DMS53 treated with DMSO at 0.1 percent for 48 hours (cell line): ENCODE measurements around the gene FUT2.
A peak's percentile ranks its signal among the peaks of the same experiment; 100 is the strongest.
"Not testable (repeated sequence)": the region's sequence is repeated elsewhere in the genome, so short reads cannot be mapped to it uniquely, and the experiment has no call there.

Experiments used
- DNase-seq: peaks from one replicate; lab custom pipeline; 2025; ENCODE audit not compliant: unreplicated experiment; lab: John Stamatoyannopoulos, UW

FUT2 gene

DNA sequence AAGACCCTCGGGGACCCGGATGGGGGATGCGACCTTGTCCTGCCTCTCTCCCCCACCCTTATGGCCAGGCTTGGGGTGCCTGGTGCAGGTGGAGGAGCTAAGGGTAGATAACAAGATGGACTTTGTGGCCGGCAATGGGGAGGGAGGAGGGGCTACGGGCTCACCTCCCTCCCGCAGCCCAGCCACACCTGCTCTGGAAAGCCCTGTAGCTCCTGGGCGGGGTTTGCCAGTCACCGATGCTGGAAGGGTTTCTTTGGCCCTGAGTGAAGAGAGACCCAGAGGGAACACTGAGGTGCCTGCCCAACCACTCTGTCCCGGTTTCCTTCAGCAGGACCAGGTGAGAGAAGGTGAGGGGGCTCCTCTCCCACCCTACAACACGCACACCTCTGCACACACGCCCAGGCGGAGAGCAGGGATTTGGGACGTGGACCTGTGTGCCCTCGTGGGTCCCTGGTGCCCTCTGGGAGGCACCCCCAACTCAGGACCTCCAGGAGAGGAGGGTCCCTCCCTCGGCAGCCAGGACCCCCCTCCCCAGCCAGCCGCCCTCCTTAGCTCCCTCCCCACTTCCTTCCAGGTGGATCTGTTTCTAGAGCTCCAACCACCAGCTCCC is at the start of gene FUT2:
FUT2 (plus strand) TSS at position 229 of the 610 bp plus-strand sequence. CDS start 6,986 bp downstream, outside the sequence.
- peak; percentile 64 for DNase-seq

DNA sequence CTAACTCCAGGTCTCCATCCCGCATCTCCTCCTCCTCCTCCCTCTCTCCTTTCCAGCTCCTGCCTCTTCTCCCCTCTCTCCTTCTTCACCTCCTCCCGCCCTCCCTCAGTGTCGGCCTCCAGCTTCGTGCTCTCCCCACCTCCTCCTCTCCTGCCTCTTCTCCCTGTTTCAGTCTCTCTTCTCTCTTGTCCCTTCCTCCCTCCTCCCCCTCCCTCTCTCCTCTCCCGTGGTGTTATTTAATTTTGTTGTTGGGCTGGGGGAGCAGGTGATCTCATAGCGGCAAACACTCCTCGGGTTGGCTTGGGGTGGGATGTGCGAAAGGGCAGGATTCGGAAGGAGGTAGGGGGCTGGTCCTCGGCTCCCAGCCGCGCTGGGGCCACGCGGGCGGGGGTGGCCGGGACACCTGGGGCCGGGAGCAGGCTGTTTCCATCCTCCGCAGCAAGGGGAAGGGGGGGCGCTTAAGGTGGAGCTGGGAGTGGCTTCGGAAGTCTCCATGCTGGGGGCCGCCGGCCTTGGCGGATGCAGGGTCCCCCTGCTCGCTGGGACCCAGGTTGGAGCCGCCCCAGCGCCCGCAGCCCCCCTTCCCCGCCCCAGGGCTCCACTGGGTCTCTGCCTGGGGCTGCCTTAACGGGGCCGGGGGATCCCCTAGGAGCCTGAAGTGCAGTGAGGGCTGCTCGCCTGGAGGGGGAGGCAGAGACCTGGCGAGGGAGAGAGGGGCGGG is 49.6 kb upstream of the FUT2 start, which contains the start of gene CA11:
CA11 (minus strand) TSS at position 187 of the 721 bp plus-strand sequence. CDS start 555 bp downstream, outside the sequence.
- peak; percentile 81 for DNase-seq

DNA sequence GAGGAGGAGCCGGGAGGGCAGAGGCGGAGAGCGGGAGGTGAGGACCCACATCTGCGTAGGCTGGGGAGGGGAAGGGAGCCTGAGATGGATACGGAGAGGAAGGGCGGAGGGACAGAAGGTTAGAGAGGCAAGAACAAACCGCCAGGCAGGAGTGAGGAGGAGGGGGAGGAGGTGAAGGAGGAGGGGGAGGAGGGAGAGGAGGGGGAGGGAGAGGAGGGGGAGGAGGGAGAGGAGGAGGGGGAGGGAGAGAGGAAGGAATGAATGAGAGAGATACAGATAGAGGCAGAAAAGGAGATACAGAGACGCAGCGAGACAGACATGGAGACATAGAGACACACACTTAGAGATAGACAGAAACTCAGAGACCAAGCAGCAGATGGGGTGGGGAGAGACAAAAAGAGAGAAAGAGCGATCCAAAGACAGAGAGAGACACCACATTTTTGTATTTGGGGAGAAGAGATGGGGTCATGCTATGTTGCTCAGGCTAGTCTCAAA is 49.0 kb upstream of the FUT2 start:
- DNase-seq, result no peak

DNA sequence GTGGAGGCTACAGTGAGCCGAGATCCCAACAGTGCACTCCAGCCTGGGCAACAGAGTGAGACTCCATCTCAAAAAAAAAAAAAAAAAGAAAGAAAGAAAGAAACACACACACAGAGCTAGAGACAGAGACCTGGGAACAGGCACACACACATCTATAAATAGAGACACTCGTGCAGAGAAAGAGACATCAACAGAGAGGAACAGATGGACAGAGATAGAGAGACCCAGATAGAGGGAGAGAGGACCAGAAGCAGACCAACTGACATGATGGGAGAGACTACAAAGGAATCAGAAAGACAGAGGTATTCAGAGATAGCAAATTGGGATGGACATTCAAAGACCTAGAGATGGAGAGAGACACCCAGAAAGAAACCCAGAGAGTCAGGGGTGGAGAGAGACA is 47.6 kb upstream of the FUT2 start:
- no peak for DNase-seq

DNA sequence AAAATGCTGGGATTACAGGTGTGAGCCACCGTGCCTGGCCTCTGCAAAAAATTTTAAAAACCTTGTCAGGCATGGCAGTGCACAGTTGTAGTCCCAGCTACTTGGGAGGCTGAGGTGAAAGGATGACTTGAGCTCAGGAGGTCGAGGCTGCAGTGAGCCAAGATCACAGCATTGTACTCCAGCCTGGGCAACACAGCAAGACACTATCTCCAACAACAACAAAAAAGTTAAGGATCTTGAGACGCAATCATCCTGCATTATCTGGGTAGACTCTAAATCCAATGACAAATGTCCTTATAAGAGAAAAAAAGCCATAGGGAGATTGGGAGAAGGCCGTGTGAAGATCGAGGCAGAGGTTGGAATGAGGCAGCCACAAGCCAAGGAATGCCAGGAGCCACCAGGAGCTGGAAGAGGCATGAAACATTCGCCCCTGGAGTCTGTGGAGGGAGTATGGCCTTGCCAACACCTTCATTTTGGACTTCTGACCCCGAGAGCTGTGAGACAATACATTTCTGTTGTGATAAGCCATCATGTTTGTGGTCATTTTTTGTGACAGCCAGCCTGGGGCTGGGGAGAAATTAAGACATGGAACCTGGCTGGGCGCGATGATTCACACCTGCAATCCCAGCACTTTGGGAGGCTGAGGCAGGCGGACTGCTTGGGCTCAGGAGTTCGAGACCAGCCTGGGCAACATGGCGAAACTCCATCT is 44.6 kb upstream of the FUT2 start:
- DNase-seq, result no peak

DNA sequence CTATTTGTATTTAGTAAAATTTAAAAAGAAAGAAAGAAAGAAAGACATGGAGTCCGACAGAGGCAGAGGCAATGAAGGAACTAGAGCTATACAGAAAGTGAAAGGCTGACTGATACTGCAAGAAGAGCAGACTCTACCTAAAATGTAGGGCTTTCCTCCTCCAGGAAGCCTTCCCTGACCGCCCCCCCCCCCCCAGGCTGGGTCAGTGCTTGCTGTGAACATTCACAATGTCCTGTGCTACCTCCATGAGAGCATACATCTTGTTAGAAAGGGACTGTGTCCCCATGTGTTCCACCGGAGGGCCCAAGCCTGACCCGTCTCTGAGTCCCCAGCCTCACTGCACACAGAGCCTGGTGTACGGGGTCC is 44.1 kb upstream of the FUT2 start:
- no peak for DNase-seq

DNA sequence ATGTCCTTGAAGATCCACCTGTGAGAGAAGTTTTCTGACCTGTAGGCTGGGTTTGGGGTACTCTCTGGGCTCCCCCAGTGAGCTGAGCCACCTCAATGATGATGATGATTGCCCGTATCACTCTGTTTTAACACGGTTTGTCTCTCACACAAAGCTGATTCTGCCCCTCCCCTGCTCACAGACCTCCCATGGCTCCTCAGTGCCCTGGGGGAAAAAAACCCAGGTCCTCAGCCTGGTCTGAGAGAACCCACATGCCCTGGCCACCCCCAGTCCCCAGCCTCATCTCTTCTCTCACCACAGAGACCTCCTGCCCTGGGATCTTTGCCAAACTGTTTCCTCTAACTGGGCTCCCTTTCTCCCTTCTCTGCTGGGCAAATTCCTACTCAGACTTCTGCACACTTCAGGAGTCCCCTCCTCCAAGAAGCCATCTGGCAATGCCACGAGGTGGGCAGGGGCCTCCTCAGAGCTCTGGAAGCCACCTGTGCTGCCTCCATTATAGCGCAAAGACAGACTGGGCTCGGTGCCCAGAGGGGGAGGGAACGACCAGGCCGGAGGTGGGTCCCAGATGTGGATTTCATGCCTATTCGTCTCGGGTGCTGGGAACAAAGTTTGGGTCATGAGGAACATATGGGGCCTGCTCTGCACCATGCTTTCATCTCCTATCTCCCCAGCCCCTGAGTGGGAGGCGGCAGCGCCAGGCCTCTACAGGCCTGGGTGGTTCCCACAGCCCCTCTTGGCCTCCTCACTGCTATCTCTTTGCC is 41.3 kb upstream of the FUT2 start:
- no peak for DNase-seq

DNA sequence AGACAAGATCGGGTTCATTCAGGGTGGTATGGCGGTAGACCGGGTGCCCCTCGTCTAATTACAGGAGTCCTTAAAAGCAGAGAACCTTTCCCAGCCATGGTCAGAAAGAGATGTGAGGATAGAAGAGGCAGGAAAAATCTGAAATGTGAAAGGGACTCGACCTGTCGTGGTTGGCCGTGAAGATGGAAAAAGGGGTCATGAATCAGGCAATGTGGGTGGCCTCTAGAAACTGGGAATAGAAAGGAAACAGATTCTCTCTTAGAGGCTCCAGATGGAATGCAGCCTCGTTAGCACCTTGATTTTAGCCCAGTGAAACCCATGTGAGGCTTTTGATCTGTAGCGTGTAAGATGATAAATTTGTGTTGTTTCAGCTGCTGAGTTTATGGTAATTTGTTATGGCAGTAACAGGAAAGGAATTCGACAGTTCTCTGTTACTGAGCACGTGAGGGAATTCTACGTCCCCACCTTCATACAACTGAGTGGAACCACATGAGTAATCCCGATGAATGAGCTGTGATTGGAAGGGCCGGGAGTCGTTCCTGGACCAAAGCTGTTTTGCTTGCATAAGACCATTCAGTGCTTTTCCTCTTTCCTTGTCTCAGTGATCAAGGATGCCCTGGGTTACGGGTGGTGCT is 38.8 kb upstream of the FUT2 start:
- DNase-seq, result no peak

DNA sequence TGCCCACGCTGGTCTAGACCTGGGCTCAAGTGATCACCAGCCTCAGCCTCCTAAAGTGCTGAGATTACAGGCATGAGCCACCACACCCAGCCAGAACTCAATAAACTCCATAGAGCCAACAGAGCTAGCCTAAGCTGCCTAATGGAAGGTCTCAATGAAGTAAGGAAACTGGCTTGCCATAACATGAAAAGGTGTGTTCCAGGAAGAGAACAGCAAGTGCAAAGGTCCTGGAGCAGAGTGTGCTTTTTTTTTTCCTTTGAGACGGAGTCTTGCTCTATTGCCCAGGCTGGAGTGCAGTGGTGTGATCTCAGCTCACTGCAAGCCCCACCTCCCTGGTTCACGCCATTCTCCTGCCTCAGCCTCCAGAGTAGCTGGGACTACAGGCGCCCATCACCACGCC is 37.9 kb upstream of the FUT2 start:
- not testable (repeated sequence) for DNase-seq

DNA sequence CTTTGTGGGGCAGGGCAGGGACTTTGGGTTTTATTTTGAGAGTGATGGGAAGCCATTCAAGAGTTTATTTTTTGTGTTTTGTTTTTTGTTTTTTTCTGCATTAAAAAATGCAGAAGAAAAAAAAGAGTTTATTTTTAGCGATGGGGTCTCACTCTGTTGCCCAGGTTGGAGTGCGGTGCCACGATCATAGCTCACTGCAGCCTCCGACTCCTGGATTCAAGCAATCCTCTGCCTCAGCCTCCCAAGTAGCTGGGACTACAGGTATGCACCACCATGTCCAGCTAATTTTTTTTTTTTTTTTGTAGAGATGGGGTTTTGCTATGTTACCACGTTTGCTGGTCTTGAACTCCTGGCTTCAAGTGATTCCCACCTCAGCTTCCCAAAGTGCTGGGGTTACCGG is 37.3 kb upstream of the FUT2 start:
- DNase-seq, result no peak

DNA sequence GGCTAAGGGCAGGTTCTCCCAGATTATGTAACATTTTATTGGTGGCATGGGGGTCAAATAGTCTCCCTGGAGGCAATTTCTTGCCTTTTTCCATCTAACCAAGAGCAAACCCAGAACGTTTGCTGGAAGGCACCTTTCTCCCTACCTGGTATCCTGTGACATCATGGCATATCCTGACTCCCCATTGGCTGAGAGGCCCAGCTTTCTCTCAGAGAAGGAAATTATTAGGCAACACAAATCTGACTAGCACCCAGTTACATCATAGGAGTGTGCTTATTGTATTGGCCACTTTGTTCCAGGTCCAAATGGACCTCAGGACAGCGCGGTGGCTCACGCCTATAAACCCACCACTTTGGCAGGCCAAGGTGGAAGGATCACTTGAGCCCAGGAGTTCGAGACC is 36.0 kb upstream of the FUT2 start:
- DNase-seq, result no peak

DNA sequence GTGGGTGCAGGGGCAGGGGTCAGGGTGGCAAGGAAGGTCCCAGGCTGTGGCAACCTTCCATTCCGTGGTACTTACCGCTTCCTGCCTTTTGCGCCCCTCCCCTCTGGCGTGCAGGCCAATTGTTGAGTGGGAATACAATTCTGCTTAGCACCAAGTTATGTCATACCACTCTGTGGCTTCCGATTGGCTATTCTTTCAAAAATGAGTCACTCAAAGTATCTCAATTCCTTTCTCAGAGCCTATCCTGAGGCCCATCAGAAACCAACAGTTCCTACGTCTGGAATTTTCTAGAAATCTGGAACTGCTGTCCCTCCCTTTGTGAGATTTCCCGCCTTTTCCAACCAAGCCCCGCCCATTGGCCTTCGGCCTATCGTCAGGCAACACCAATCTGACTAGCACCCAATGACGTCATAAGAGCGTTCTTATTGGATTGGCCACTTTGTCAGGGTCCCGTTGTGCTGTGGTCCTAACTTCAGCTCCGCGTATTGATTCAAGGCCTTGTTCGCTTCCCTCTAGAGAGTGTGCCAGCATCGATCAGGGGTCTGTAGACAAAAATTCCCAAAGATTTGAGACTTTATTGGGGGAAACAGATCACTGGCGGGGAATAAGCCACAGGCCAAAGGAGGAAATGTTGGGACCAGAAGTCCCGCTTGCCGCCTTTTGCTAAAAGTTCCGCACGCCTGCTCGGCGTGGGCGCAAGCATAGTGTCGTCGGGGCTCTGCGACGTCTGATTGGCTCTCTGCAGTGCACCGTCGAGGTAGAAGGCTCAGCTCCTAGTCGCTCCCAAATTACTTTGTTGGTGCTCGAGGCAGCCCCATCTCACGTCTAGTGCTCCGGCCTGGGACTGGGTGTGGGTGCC is 34.7 kb upstream of the FUT2 start:
- peak; percentile 90 for DNase-seq

DNA sequence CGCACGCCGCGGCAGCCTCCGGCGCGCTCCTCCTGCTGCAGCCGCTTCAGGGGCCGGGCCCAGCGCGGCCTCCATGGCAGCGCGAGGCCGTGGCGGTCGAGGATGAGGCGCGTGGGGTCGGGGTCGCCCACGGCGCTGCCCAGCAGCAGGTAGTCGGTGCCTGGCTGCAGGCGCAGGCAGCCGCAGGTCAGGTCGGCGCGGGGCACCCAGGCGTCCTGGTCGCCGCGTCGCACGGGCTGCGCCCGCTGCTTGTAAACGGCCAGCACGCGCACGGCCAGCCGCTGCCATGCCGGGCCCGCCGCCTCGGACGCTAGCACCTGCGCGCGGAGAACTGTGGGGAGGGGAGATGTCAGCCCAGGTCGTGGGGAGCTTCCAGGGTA is 34.1 kb upstream of the FUT2 start:
- DNase-seq, result no peak

DNA sequence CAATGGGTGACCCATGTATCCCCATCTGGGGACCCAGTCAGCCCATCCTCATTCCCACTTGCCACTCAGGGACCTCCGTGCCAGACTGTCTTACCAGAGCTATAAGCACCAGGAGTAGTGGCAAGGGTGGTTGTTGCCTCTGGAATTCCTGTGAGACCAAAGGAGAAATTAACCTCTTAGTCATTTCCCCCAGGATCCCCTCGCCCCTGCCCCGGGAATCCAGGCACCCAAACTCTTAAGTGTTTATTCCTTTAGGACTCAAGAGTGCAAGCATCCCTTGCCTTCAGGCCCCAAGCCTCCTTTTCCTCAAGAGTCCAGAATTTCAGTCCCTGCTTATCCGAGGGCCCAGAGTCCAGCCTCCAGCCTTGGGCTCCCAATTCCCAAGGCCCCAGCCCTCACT is 32.1 kb upstream of the FUT2 start:
- DNase-seq, result no peak

DNA sequence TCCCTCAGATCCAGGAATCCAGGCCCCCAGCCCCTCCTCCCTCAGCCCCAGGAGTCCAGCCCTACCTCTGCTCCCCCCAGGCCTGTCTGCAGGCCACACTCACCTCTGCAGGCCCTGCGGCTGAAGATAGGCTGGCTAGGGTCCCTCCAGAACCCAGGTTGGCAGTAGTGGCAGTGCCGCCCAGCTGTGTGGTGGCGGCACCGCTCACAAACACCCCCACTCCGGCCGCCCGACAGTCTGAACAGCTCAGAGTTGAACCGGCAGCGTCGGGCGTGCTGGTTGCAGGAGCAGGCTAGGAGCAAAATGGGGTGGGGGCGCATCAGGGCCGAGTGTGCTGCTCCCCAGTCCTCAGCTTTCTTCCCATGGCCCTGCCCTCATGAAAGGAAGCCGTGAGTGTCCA is 31.3 kb upstream of the FUT2 start:
- DNase-seq, result no peak

DNA sequence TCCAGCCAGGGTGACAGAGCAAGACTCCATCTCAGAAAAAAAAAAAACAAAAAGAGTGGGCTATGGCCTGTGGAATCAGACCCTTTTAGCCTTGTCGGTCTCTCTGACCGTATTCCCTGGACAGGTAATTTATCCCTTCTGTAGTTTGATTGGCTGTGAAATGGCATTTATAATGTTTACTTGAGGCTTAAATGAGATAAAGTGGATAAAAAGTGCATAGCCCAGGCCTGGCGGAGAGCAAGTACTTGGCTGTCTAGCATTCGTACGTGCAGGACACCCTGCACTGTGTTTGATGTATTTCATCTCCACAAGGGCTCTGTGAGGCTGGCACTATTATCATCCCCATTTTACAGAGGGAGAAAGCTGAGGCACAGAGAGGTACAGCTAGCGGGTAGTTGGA is 30.0 kb upstream of the FUT2 start:
- no peak for DNase-seq

DNA sequence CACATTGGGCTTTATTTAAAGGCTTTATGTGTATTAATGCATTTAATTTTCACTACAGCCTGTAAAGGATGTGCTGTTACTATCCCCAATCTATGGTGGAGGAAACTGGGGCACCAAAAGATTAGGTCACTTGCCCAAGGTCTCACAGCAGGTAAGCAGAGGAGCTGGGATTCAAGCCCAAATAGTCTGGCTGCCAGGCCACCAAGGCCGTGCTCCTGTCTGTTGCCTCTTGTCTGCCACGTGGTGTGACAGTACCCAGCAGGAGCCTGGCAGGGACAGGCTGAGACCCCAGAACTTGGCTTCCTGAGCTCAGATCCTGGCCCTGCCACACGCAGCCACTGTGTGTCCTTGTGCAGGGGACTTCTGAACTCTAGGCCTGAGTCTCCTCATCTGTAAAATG is 27.4 kb upstream of the FUT2 start:
- DNase-seq, result no peak

DNA sequence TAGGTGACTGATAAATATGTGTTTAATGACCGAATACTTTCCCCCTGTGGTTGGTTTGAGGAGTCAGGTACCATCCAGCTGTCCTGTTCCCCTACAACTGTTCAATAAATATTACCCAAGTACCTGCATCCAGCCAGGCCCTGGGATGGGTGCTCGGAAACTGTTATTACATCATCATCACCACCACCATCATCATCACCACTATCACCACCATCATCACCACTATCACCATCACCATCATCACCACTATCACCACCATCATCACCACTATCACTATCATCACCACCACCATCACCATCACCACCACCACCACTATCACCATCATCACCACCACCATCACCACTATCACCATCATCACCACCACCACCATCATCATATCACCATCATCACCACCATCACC is 27.0 kb upstream of the FUT2 start:
- no peak for DNase-seq

DNA sequence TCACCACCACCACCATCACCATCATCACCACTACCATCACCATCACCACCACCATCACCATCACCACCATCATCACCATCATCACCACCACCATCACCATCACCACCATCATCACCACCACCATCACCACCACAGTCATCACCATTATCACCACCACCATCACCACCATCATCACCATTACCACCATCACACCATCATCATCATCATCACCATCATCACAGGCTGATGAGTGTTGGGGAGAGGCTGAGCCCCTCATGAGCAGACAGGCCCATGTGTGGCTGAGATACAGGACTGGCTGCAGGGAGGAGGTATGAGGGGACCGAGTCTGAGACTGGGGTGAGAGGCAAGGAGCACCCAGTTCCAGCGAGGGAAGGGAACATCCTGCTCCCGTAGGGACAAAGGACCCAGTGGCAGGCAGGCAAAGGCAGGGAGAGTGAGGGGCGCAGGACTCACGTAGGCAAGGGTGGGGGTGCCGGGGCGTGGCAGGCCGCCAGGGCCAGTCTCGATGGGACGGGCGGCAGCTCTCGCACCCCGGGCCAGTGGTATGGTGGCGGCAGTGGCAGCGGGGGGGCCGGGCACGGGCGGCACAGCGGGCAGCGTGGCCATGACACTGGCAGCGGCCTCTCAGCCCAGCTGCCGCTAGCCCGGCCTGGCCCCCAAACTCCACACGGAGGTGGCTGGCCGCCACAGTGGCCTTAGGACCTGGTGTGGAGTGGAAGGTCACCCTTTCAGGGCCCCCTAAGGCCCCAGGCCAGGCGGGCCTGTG is 25.7 kb upstream of the FUT2 start:
- no peak for DNase-seq
